Lung (tissue), 12 donors: ENCODE results near the gene CPN1. TPM values are rescaled to one million over a fixed set of nuclear protein-coding genes. Genes with fewer than 3 reads are reported as not detected.

Experiments
- ATAC-seq: fragments of 200-7000 bp; cut with Tn5 transposase; one replicate; pipeline ENCODE4 v1.9.1; 2020; ENCODE audit warnings: moderate number of reproducible peaks; ENCODE audit not compliant: insufficient read depth, low FRiP score
- DNase-seq, 3 donors: peaks; one replicate each; pipeline ENCODE4 v3.0.0-alpha.2; 2013 to 2017
- H3K27ac ChIP-seq, 2 donors: one replicate each; pipeline ENCODE4 v1.5.1; 2013; ENCODE audit warnings: mild to moderate bottlenecking in 2 of 2, moderate library complexity in 2 of 2, control low read depth in 1 of 2, inconsistent platforms in 1 of 2, low read depth in 1 of 2, low read length in 1 of 2
- H3K27me3 ChIP-seq, 3 donors: one replicate each; pipeline ENCODE4 v1.5.1; 2013; ENCODE audit warnings: low read length in 2 of 3; ENCODE audit not compliant: control insufficient read depth in 3 of 3, insufficient read depth in 3 of 3
- H3K36me3 ChIP-seq, 4 donors: one replicate each; pipeline ENCODE4 v1.5.1; 2013; ENCODE audit warnings: low read length in 4 of 4, mild to moderate bottlenecking in 1 of 4, moderate library complexity in 1 of 4; ENCODE audit not compliant: control insufficient read depth in 4 of 4, insufficient read depth in 4 of 4
- H3K4me1 ChIP-seq, 5 donors: one replicate each; pipeline ENCODE4 v1.5.1; 2013; ENCODE audit warnings: low read length in 5 of 5, mild to moderate bottlenecking in 2 of 5, moderate library complexity in 1 of 5; ENCODE audit not compliant: control insufficient read depth in 5 of 5, insufficient read depth in 5 of 5
- H3K4me3 ChIP-seq: one replicate; pipeline ENCODE4 v1.5.1; 2013; ENCODE audit warnings: mild to moderate bottlenecking, control low read depth, moderate library complexity
- H3K9ac ChIP-seq, 2 donors: one replicate each; pipeline ENCODE4 v1.5.1; 2013; ENCODE audit warnings: low read length in 2 of 2, control low read depth in 1 of 2; ENCODE audit not compliant: insufficient read depth in 1 of 2
- H3K9me3 ChIP-seq, 4 donors: one replicate each; pipeline ENCODE4 v1.5.1; 2013; ENCODE audit warnings: low read length in 3 of 4, mild to moderate bottlenecking in 1 of 4, moderate library complexity in 1 of 4; ENCODE audit not compliant: control insufficient read depth in 4 of 4, insufficient read depth in 3 of 4
- WGBS, 2 donors: extraction: QIAGEN DNeasy Blood & Tissue Kit; methylation state at CpG; one replicate each; pipeline ENCODE4 v1.1.7; 2013; 5-methylcytosine and 5-hydroxymethylcytosine counted together
- polyA plus RNA-seq, 2 donors: library from polyadenylated mRNA; stranded (reverse); fragments of 200-250 nt; gene quantifications; one replicate each; pipeline ENCODE4 v1.2.1, GENCODE V29; 2013
- total RNA-seq, 2 donors: library from RNA; depleted of rRNA in 1 of 2; stranded (reverse); fragments of >200 nt in 1 of 2; gene quantifications; one replicate each; pipeline ENCODE4 v1.2.1, GENCODE V29; 2014 to 2021
- TF ChIP-seq, protein P1 (sequence below): IDR thresholded peaks from 2 replicates; pipeline ENCODE4 v1.5.1; 2012; ENCODE audit warnings: mild to moderate bottlenecking; ENCODE audit errors: control extremely low read depth, extremely low read depth
- donor health status: control.
- donor health status: control.
- donor health status: Bipolar disorder and iron deficiency.
- donor health status: healthy.
- donor health status: DM: yes; HTN: yes; CAD: no.

The CPN1 gene
- total and polyA plus RNA-seq, 4 donors = not detected

DNA sequence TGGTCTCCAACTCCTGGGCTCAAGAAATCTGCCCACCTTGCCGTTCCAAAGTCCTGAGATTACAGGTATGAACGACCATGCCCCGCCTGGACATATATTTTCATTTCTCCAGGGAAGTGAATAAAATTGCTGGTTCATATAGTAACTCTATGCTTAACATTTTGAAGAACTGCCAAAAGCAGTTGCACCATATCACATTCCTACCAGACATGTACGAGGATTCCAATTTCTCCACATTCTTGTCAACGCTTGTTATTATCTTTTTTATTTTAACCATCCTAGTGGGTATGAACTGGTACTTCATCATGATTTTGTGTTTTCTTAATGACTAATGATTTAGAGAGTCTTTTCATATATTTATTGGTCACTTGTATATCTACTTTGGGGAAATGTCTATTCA, 21.9 kb upstream of the CPN1 start:
- no peak overlapping the region for H3K27ac ChIP-seq
- peak in 1 of 3 donors; percentile 29 for DNase-seq
- no peaks in the 10 kb centered on the region for H3K27me3 ChIP-seq
- ATAC-seq = no peak
- no peak overlapping the region for H3K9ac ChIP-seq
- H3K9me3 ChIP-seq = no peaks in the 10 kb centered on the region
- WGBS, 2 donors = 67 to 72% methylated on average over 5 of the region's 5 CpGs
- H3K4me1 ChIP-seq = no peaks in the 10 kb centered on the region
- TF ChIP-seq, protein P1, sequence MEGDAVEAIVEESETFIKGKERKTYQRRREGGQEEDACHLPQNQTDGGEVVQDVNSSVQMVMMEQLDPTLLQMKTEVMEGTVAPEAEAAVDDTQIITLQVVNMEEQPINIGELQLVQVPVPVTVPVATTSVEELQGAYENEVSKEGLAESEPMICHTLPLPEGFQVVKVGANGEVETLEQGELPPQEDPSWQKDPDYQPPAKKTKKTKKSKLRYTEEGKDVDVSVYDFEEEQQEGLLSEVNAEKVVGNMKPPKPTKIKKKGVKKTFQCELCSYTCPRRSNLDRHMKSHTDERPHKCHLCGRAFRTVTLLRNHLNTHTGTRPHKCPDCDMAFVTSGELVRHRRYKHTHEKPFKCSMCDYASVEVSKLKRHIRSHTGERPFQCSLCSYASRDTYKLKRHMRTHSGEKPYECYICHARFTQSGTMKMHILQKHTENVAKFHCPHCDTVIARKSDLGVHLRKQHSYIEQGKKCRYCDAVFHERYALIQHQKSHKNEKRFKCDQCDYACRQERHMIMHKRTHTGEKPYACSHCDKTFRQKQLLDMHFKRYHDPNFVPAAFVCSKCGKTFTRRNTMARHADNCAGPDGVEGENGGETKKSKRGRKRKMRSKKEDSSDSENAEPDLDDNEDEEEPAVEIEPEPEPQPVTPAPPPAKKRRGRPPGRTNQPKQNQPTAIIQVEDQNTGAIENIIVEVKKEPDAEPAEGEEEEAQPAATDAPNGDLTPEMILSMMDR = no peak
- H3K4me3 ChIP-seq = no peak overlapping the region
- no peaks in the 10 kb centered on the region for H3K36me3 ChIP-seq

DNA sequence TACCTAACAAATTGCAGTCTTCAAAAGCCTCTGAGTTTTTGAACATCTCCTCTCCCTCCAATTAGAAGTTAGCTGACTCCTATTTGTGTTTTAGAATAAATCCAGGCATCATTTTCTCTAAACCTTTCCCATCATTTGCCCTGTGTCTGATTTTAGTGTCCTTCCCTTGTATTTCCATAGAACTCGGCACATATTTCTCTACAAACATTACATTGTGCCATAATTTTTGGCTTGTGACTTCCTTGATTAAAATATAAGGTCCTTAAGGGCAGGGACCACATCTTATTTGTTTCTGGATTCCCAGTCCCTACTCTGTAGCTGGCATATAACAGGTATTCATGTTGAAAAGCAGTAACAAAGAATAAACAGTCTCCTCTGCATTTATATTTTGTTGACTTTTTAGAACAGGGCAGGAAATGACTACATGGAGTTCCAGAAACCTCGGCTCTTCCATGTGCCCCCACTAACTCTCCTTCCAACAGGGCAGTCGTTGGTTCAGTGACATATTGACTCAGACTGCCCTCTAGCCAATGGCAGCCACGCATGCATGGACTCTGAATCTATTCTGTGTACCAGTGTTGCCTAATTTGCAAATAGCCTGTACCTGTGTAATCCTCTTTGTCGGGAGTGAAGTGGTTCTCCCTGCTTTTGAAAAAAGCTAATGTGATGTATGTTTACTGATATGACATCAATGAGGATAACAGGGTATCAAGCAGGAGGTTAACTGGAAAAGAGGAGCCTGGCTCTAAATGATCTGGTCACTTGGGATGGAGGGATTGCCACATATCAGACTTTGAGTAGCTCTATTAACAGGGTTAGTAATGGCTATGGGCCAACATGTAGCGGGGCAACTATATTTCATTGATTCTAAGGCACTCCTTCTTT, 19.8 kb upstream of the CPN1 start:
- TF ChIP-seq, protein P1 = no peak
- DNase-seq = no peak
- Histone ChIP-seq H3K4me3 (no peak overlapping the region), H3K4me1 (no peaks in the 10 kb centered on the region), H3K9me3 (peaks cover 0 to 6% (median 2%) of the 10 kb centered on the region in 4 donors), H3K27me3 (no peaks in the 10 kb centered on the region), H3K36me3 (no peaks in the 10 kb centered on the region), H3K9ac (no peak overlapping the region), H3K27ac (no peak overlapping the region)
- ATAC-seq = no peak
- WGBS, 2 donors = 51 to 66% methylated on average over 6 of the region's 6 CpGs

DNA sequence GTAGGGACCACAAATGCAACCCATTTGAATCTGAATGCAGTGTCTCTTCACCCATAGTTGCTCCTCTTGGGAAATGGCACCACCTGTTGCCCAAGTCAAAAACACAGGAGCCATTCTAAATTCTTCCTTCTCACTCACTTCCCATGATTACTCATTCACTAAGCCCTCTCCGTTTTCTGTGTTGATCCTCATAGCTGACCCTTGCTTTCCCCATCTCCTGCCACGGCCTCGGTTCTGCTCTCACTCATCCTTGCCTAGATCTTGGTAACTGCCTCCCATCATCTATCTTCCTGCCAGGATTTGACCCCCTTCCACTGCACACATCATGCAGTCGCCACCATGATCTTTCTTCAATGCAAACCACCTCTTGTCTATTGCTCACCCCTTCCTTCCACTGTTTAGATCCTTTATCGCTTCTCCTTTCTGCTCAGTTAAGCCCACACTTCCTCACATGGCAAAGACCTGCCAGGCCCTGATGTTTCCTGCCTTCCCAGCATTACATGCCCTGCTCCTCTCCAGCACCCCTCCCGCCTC, 19.0 kb upstream of the CPN1 start:
- DNase-seq = no peak
- TF ChIP-seq, protein P1 = no peak
- Histone ChIP-seq H3K27me3 (no peaks in the 10 kb centered on the region), H3K9ac (no peak overlapping the region), H3K4me1 (no peaks in the 10 kb centered on the region), H3K36me3 (no peaks in the 10 kb centered on the region), H3K9me3 (peaks cover 0 to 6% (median 2%) of the 10 kb centered on the region in 4 donors), H3K27ac (no peak overlapping the region), H3K4me3 (no peak overlapping the region)
- no peak for ATAC-seq
- 33 to 37% methylated on average over 6 of the region's 6 CpGs for WGBS, 2 donors
